ENCODE data around the gene MED19.

Gene MED19, protein sequence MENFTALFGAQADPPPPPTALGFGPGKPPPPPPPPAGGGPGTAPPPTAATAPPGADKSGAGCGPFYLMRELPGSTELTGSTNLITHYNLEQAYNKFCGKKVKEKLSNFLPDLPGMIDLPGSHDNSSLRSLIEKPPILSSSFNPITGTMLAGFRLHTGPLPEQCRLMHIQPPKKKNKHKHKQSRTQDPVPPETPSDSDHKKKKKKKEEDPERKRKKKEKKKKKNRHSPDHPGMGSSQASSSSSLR

GRCh38 chr11:57711414-57712255 lies at the start of gene MED19:
Gene MED19 (minus strand): TSS chr11:57712215. CDS start chr11:57712179, 36 bp downstream.
- DNase-seq (peak; percentile 74 to 84), ATAC-seq (peak; percentile 73)
- Mint-ChIP-seq H3K4me3 (peak within 1 kb of the TSS; percentile 81 to 93), H3K27ac (peak within 1 kb of the TSS; percentile 94 to 97), H3K9me3 (no peaks in the 10 kb centered on the region), H3K4me1 (peaks cover 58% of the 10 kb centered on the region), H3K27me3 (no peaks in the 10 kb centered on the region)

- DNase-seq (no peak), ATAC-seq (no peak)
- H3K27me3 Mint-ChIP-seq = no peaks in the 10 kb centered on the region
- peaks cover 10% of the 10 kb centered on the region for H3K4me1 Mint-ChIP-seq
- H3K27ac Mint-ChIP-seq = no peak overlapping the region
- H3K9me3 Mint-ChIP-seq = no peaks in the 10 kb centered on the region
- H3K4me3 Mint-ChIP-seq = no peak overlapping the region
Measured at GRCh38 chr11:57758174-57758573, 46.2 kb upstream of the MED19 start.

- DNase-seq = no peak
- no peak overlapping the region for H3K27ac Mint-ChIP-seq
- H3K4me1 Mint-ChIP-seq = peaks cover 10% of the 10 kb centered on the region
- ATAC-seq = peak; percentile 57
- H3K4me3 Mint-ChIP-seq = no peak overlapping the region
- H3K27me3 Mint-ChIP-seq = no peaks in the 10 kb centered on the region
- H3K9me3 Mint-ChIP-seq = no peaks in the 10 kb centered on the region
Measured at GRCh38 chr11:57752954-57753353, 40.9 kb upstream of the MED19 start.

DNA sequence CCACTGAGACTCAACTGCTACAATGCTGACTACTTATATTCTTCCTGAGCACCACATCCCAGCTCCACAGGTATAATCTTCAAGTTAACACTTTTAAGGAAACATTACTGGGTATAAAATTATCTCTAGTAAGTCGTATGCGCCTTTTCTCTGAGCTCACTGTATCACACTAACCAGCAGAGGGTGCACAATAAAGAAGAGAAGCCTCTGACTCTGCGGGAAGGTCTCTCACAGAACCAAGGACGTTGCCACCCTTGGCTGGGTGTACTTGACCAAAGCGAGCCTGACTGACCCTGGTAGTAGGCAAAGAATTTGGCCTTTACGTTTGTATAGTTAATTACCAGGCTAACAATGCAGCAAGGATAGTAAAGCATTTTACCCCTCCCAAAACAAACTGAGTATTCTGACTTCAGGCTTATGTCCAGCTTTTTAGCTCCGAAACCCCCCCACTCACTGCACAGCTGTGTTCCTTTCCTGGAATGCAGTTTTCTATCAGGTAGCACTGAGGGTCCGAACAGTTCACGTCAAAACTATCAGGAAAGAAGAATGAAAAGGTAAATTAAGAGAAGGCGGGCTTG lies 39.8 kb upstream of the MED19 start, which contains the start of gene BTBD18:
TSS of gene BTBD18 (minus strand) at position 144 of the 578 bp plus-strand sequence. CDS start 631 bp downstream, outside the sequence.
- no peak within 1 kb of the TSS for H3K4me3 Mint-ChIP-seq
- no peak within 1 kb of the TSS for H3K27ac Mint-ChIP-seq
- H3K4me1 Mint-ChIP-seq = peaks cover 19% of the 10 kb centered on the region
- H3K27me3 Mint-ChIP-seq = no peaks in the 10 kb centered on the region
- DNase-seq (no peak), ATAC-seq (peak; percentile 45)
- H3K9me3 Mint-ChIP-seq = no peaks in the 10 kb centered on the region

GRCh38 chr11:57751176-57751575 lies 39.2 kb upstream of the MED19 start:
- Mint-ChIP-seq H3K27me3 (no peaks in the 10 kb centered on the region), H3K4me1 (peaks cover 25% of the 10 kb centered on the region), H3K9me3 (no peaks in the 10 kb centered on the region), H3K4me3 (no peak overlapping the region), H3K27ac (no peak overlapping the region)
- no peak for DNase-seq
- no peak for ATAC-seq

- no peaks in the 10 kb centered on the region for H3K27me3 Mint-ChIP-seq
- no peaks in the 10 kb centered on the region for H3K9me3 Mint-ChIP-seq
- peaks cover 61% of the 10 kb centered on the region for H3K4me1 Mint-ChIP-seq
- peak overlapping the region; percentile 65 to 87 for H3K27ac Mint-ChIP-seq
- H3K4me3 Mint-ChIP-seq = no peak overlapping the region
- DNase-seq (no peak), ATAC-seq (peak; percentile 38)
Measured at GRCh38 chr11:57746920-57747319, 34.9 kb upstream of the MED19 start.

- no peak overlapping the region for H3K4me3 Mint-ChIP-seq
- peaks cover 72% of the 10 kb centered on the region for H3K4me1 Mint-ChIP-seq
- H3K27me3 Mint-ChIP-seq = no peaks in the 10 kb centered on the region
- H3K9me3 Mint-ChIP-seq = no peaks in the 10 kb centered on the region
- ATAC-seq (no peak), DNase-seq (no peak)
- H3K27ac Mint-ChIP-seq = peak overlapping the region; percentile 57 to 65
Measured at GRCh38 chr11:57745206-57745605, 33.2 kb upstream of the MED19 start.

GRCh38 chr11:57744357-57744756 lies 32.3 kb upstream of the MED19 start:
- H3K4me1 Mint-ChIP-seq = peaks cover 76% of the 10 kb centered on the region
- H3K9me3 Mint-ChIP-seq = no peaks in the 10 kb centered on the region
- DNase-seq (no peak), ATAC-seq (no peak)
- H3K27me3 Mint-ChIP-seq = no peaks in the 10 kb centered on the region
- peak overlapping the region in 1 of 2 donors; percentile 26 for H3K4me3 Mint-ChIP-seq
- H3K27ac Mint-ChIP-seq = peak overlapping the region in 1 of 2 donors; percentile 83

DNA sequence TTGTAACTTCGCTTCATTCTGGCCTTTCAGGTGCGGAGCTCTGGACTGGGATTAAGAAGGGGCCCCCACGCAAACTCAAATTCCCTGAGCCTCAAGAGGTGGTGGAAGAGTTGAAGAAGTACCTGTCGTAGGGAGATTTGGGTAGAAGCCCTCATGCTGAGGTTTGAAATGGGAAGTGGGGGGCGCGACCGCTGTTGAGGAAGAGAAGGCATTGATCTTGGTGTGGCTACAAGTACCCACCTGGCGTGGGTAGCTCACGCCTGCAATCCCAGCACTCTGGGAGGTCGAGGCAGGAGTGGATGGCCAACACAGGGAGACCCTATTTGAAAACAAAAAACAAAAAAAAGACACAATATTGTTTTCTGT lies 30.1 kb upstream of the MED19 start:
- no peak for ATAC-seq
- Mint-ChIP-seq H3K27me3 (no peaks in the 10 kb centered on the region), H3K27ac (peak overlapping the region; percentile 98 to 99), H3K4me1 (peaks cover 64% of the 10 kb centered on the region), H3K9me3 (no peaks in the 10 kb centered on the region), H3K4me3 (peak overlapping the region; percentile 96 to 100)
- DNase-seq = peak; percentile 5 to 22

DNA sequence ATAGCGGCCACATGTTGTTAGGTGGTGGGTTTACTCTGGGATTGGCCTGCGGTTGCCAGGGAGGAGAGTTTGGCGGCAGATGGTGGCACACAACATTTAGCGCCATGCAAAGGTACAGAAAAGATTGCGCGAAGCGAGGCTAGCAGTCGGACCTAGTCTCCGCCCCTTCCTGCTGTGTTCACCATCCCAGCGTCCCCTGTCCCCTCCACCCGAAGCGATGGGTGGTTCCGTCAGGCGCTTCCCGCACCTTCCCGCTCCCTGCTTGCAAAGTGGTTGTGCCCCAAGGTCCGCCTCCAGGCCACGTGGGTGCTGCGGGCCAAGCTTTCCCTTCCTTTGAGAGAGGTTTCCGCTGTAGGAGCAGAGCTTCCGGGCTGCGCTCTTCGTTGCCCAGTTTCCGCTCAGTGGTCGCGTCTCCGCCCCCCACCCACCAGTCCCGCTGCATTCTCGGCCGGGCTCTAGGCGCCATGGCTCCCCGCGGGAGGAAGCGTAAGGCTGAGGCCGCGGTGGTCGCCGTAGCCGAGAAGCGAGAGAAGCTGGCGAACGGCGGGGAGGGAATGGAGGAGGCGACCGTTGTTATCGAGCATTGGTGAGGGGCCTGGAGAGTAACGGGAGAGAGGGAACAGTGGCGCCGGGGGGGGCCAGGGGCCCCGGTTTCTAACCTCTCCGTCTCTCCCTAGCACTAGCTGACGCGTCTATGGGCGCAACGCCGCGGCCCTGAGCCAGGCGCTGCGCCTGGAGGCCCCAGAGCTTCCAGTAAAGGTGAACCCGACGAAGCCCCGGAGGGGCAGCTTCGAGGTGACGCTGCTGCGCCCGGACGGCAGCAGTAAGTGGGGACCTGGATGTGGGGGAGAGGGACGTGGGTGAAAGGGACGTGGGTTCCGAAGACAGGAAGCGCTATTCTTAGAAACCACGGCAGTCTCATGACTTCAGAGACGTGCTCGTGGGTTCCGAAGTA lies 29.4 kb upstream of the MED19 start, which contains the start of gene SELENOH:
TSS of gene SELENOH (plus strand) at position 360 of the 955 bp plus-strand sequence. CDS start at position 465, 105 bp downstream.
- ATAC-seq (peak; percentile 95), DNase-seq (peak; percentile 95 to 99)
- peaks cover 58% of the 10 kb centered on the region for H3K4me1 Mint-ChIP-seq
- H3K27ac Mint-ChIP-seq = peak within 1 kb of the TSS; percentile 98 to 99
- no peaks in the 10 kb centered on the region for H3K9me3 Mint-ChIP-seq
- no peaks in the 10 kb centered on the region for H3K27me3 Mint-ChIP-seq
- H3K4me3 Mint-ChIP-seq = peak within 1 kb of the TSS; percentile 96 to 100

DNA sequence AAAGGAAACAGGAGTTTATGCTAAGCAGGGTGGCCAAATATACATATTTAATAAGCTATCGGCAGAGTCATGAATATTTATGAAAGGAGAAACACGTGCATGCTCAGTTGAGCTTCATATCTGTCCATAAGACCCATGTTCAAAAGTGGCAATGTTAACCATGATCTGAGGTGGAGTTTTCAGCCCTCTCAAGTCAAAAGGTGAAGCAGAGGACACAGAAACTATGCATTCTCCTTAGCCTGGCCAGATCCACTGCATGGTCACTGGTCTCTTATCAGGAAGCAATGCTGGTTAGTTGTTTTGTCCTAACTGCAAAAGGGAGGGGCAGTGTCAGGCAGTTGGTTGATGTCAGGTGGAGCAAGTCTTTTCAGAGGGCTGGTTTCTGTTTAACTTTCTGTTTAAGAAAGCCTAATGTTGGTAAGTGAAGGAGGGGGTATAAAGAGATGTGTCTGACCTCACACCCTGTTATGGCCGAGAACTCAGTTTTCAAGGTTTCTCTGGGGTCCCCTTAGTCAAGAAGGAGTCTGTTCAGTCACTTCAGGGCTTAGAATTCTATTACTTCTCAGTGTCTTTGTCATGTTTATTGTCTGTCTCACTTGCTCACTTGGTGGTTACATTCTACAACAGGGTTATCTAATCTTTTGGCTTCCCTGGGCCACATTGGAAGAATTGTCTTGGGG lies 23.7 kb upstream of the MED19 start:
- peak overlapping the region; percentile 81 to 84 for H3K27ac Mint-ChIP-seq
- ATAC-seq = no peak

DNA sequence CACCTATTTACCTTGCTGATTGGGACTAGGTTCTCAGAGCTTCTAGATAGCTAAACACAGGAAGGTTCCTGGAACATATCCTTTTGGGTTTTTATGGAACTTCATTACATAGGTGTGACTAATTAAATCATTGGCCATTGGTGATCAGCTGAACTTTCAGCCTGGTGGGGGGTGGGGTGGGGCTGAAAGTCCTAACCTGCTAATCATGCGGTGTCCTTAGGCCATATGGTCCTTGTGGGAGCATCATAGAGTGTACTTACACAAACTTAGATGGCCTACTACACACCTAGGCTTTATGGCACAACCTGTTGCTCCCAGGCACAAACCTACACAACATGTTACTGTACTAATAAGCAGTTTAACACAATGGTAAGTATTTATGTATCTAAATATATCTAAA lies 20.6 kb upstream of the MED19 start:
- H3K4me3 Mint-ChIP-seq = no peak overlapping the region
- ATAC-seq = no peak
- H3K9me3 Mint-ChIP-seq = no peaks in the 10 kb centered on the region
- no peak overlapping the region for H3K27ac Mint-ChIP-seq
- no peaks in the 10 kb centered on the region for H3K27me3 Mint-ChIP-seq
- no peak for DNase-seq
- peaks cover 31% of the 10 kb centered on the region for H3K4me1 Mint-ChIP-seq

More for the DNA sequence above, 23.7 kb upstream of the MED19 start:
- no peak for DNase-seq
- peaks cover 27% of the 10 kb centered on the region for H3K4me1 Mint-ChIP-seq
- H3K4me3 Mint-ChIP-seq = no peak overlapping the region
- no peaks in the 10 kb centered on the region for H3K27me3 Mint-ChIP-seq
- no peaks in the 10 kb centered on the region for H3K9me3 Mint-ChIP-seq

DNA sequence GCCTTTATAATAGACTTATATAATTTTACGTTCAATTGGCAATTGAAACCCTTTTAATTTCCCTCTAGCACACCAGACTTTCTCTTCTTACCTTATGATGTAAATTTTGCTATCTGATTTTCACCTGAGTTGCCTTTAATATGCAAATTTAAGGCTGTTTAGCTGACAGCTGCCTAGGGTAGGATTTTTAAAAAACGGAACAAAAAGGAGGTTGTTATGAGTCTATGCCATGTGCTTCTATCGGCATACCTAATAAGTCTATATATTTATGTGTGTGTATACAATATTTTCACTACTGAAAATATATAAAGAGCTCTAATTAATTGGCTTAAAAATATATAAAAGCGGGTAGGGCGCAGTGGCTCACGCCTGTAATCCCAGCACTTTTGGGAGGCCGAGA lies 17.5 kb upstream of the MED19 start:
- ATAC-seq = no peak
- Mint-ChIP-seq H3K27ac (peak overlapping the region in 1 of 2 donors; percentile 56), H3K4me3 (no peak overlapping the region), H3K4me1 (peaks cover 24% of the 10 kb centered on the region), H3K9me3 (no peaks in the 10 kb centered on the region), H3K27me3 (no peaks in the 10 kb centered on the region)
- no peak for DNase-seq

- Mint-ChIP-seq H3K27me3 (no peaks in the 10 kb centered on the region), H3K4me3 (no peak overlapping the region), H3K27ac (peak overlapping the region in 1 of 2 donors; percentile 22), H3K4me1 (peaks cover 24% of the 10 kb centered on the region), H3K9me3 (no peaks in the 10 kb centered on the region)
- ATAC-seq (no peak), DNase-seq (no peak)
Measured at GRCh38 chr11:57728829-57729228, 16.8 kb upstream of the MED19 start.

Data from stimulated activated naive CD8-positive, alpha-beta T cell treated with anti-CD3 and anti-CD28 coated beads, Interleukin-15, amount 100 ng/mL, for 72 hours (primary cell).